ENCODE data around the gene LILRA5. TPM values are rescaled to one million over a fixed set of nuclear protein-coding genes. Genes with fewer than 3 reads are reported as not detected.
A peak's percentile ranks its signal among the peaks of the same experiment; 100 is the strongest.

The LILRA5 gene
- total and polyA plus RNA-seq, 8 donors: 1.1 to 8.5 (median 2.7) TPM; not detected in 2

DNA sequence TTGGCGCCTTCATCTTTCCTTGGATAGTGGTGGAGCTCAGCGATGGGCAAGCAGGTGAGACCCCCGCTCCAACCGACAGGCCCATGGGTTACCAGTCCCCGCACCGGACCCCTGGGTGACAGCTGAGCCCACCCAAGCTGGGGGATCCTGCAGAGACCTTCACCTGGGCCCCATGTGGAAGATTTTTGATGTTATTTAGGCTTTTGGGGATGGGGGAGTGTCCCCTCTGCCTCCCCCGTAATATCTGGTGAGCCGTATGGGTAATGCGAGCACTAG, 4.9 kb upstream of the LILRA5 start:
- peaks cover 0 to 50% (median 4%) of the 10 kb centered on the region in 3 donors for H3K27me3 ChIP-seq
- TF ChIP-seq EP300 (IDR thresholded peaks at IDR 0.05) (no peak), POLR2AphosphoS5 (IDR thresholded peaks at IDR 0.05) (no peak), POLR2A (IDR thresholded peaks at IDR 0.05) (no peak)
- TF ChIP-seq, protein P1, sequence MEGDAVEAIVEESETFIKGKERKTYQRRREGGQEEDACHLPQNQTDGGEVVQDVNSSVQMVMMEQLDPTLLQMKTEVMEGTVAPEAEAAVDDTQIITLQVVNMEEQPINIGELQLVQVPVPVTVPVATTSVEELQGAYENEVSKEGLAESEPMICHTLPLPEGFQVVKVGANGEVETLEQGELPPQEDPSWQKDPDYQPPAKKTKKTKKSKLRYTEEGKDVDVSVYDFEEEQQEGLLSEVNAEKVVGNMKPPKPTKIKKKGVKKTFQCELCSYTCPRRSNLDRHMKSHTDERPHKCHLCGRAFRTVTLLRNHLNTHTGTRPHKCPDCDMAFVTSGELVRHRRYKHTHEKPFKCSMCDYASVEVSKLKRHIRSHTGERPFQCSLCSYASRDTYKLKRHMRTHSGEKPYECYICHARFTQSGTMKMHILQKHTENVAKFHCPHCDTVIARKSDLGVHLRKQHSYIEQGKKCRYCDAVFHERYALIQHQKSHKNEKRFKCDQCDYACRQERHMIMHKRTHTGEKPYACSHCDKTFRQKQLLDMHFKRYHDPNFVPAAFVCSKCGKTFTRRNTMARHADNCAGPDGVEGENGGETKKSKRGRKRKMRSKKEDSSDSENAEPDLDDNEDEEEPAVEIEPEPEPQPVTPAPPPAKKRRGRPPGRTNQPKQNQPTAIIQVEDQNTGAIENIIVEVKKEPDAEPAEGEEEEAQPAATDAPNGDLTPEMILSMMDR (IDR thresholded peaks at IDR 0.05): no peak
- DNase-seq: no peak
- H3K4me1 ChIP-seq: no peaks in the 10 kb centered on the region
- no peaks in the 10 kb centered on the region for H3K9me3 ChIP-seq
- H3K4me3 ChIP-seq: no peak overlapping the region
- no peaks in the 10 kb centered on the region for H3K36me3 ChIP-seq
- WGBS, 5 donors: 63 to 91% (median 88%) methylated on average over 6 to 9 of the region's 9 CpGs
- intact Hi-C loops (cut with DNase I; ENCODE audit: low total_unique reads): no loop called here
- H3K27ac ChIP-seq: peak overlapping the region in 1 of 5 donors; percentile 58

DNA sequence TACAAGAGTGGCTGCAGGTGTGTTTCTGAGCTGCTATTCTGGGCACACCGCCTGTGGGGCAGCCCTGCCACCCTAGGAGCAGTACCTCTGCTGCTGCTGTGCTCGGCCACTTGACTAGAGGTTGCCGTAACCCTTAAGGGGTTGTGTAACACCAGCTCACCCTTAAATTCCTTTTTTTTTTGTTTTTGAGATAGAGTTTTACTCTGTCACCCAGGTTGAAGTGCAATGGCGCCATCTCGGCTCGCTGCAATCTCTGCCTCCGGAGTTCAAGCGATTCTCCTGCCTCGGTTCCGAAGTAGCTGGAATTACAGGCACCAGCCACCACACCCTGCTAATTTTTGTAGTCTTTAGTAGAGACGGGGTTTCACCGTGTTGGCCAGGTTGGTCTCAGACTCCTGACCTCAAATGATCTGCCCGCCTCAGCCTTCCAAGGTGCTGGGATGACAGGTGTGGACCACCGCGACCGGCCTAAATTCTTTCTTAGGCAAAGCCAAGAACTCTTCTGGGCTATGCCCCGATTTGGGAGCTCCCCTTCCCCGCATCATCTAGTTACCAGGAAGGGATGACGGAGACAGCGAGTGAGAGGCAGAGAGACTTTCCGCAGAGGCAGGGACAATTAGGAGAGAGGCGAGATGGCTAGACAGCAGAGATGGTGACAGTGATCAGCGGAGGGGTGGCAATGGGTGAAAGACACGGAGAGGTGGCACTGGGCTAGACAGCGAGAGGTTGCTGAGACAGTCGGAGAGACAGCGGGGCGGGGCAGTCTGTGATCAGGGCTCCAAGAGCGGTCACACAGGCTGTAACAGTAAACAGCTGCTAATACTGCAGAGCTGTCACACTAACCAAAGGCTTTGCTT, 4.4 kb upstream of the LILRA5 start:
- H3K27ac ChIP-seq: peak overlapping the region in 1 of 5 donors; percentile 58

DNA sequence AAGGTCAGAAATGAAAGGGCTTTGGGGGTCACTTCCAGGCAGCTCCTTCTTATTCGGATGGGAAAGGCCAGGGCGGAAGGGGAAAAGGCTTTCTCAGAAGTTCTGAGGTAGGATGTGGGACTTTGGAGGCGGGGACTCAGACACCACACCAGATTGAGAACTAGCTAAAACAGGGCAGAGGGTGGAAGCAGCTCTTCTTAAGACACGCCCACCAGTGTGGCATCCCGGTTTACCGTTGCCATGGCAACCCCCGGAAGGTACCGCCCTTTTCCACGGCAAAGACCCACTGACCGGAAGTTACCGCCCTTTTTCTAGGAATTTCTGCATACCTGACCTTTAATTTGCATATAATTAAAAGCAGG, 3.8 kb upstream of the LILRA5 start:
- no peaks in the 10 kb centered on the region for H3K4me1 ChIP-seq
- peak overlapping the region in 1 of 5 donors; percentile 58 for H3K27ac ChIP-seq
- WGBS, 5 donors: 26 to 51% (median 38%) methylated on average over 11 of the region's 11 CpGs
- no peaks in the 10 kb centered on the region for H3K36me3 ChIP-seq
- intact Hi-C loops (cut with DNase I; ENCODE audit: low total_unique reads): no loop called here
- no peak overlapping the region for H3K4me3 ChIP-seq
- no peak for TF ChIP-seq POLR2AphosphoS5 (IDR thresholded peaks at IDR 0.05)
- TF ChIP-seq, protein P1 (IDR thresholded peaks at IDR 0.05): no peak
- no peak for TF ChIP-seq POLR2A (IDR thresholded peaks at IDR 0.05)
- TF ChIP-seq EP300 (IDR thresholded peaks at IDR 0.05): no peak
- peaks cover 0 to 57% (median 4%) of the 10 kb centered on the region in 3 donors for H3K27me3 ChIP-seq
- H3K9me3 ChIP-seq: no peaks in the 10 kb centered on the region
- peak in 1 of 2 donors; percentile 12 for DNase-seq

More for the DNA sequence above, 4.4 kb upstream of the LILRA5 start:
- Histone ChIP-seq H3K4me3 (no peak overlapping the region), H3K4me1 (no peaks in the 10 kb centered on the region), H3K36me3 (no peaks in the 10 kb centered on the region), H3K9me3 (no peaks in the 10 kb centered on the region), H3K27me3 (peaks cover 0 to 56% (median 4%) of the 10 kb centered on the region in 3 donors)
- WGBS, 5 donors: 63 to 79% (median 73%) methylated on average over 26 to 29 of the region's 29 CpGs
- DNase-seq: no peak
- intact Hi-C loops (cut with DNase I; ENCODE audit: low total_unique reads): no loop called here
- TF ChIP-seq POLR2A (IDR thresholded peaks at IDR 0.05) (no peak), POLR2AphosphoS5 (IDR thresholded peaks at IDR 0.05) (no peak), EP300 (IDR thresholded peaks at IDR 0.05) (no peak)
- TF ChIP-seq, protein P1 (IDR thresholded peaks at IDR 0.05): no peak

DNA sequence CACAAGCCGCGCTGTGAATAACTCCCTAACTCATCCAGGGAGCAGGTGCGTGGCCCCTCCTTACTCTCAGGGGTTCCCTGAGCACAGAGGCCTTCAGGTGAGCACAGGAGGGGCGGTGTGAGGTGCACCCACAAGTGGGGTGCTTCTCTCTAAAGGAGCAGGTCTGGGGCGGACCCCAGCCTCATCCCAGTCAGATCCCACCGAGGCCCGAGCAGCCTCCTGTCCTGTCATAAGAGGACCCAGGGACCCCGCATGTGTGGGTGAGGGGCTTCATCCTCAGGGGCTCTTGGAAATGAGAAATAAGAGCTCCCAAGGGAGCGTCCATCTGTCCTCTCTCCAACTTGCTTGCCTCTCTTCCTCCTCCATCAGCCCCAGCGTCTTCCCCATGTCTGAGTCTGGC, 3.0 kb upstream of the LILRA5 start:
- Histone ChIP-seq H3K4me3 (no peak overlapping the region), H3K9me3 (no peaks in the 10 kb centered on the region), H3K36me3 (no peaks in the 10 kb centered on the region), H3K4me1 (no peaks in the 10 kb centered on the region), H3K27me3 (peaks cover 0 to 57% (median 4%) of the 10 kb centered on the region in 3 donors), H3K27ac (peak overlapping the region in 1 of 5 donors; percentile 58)
- whole genome bisulfite sequencing, 5 donors: 79 to 82% (median 81%) methylated on average over 10 of the region's 10 CpGs
- TF ChIP-seq POLR2A (IDR thresholded peaks at IDR 0.05) (no peak), POLR2AphosphoS5 (IDR thresholded peaks at IDR 0.05) (no peak)
- no peak for DNase-seq
- intact Hi-C loops (cut with DNase I; ENCODE audit: low total_unique reads): no loop called here

DNA sequence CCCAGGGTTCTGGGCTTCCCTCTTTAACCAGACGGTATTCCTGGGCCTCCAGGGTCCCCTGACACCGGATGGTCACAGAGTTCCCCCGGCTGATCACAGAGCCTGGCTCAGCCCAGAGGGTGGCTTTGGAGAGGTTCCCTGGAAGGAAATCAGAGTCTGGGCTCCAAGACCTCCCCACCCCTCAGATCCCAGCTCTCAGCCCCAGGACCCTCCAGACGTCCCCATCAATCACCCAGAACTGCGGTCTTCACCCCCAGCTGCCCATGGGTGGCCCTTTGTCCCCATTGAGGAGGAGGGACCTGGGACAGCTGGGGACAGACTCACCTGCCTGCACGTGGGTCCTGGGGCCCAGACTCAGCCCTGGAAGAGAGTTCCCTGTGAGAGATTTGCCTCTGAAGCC, 955 bp downstream of the LILRA5 start:
- TF ChIP-seq, protein P1 (IDR thresholded peaks at IDR 0.05): no peak
- TF ChIP-seq EP300 (IDR thresholded peaks at IDR 0.05): no peak
- no peak for TF ChIP-seq POLR2A (IDR thresholded peaks at IDR 0.05)
- no peak for TF ChIP-seq POLR2AphosphoS5 (IDR thresholded peaks at IDR 0.05)
- intact Hi-C loops (cut with DNase I; ENCODE audit: low total_unique reads): no loop called here
- Histone ChIP-seq H3K4me3 (peak overlapping the region in 1 of 4 donors; percentile 35), H3K36me3 (no peaks in the 10 kb centered on the region), H3K9me3 (no peaks in the 10 kb centered on the region), H3K27me3 (peaks cover 0 to 45% (median 3%) of the 10 kb centered on the region in 3 donors), H3K27ac (peak overlapping the region in 2 of 5 donors; percentile 28 to 65), H3K4me1 (no peaks in the 10 kb centered on the region)
- 17 to 67% (median 58%) methylated on average over 1 to 6 of the region's 6 CpGs for WGBS, 5 donors
- no peak for DNase-seq
